ENCODE data around the gene FBXW12. TPM values are rescaled to one million over a fixed set of nuclear protein-coding genes. Genes with fewer than 3 reads are reported as not detected.

FBXW12 gene
- total RNA-seq, 1 experiment from 2014 or later, result not detected

GRCh38 chr3:48404440-48405342 lies 32.7 kb downstream of the FBXW12 start:
- ChIA-PET CTCF (interaction anchor here (1.8 kb wide), 1 partner anchor 31 kb away, joined by 6 read pairs; no protein-coding TSS in a partner anchor), POLR2A (ENCODE audit: unreplicated experiment) (no interaction called here)
- no TSS peak for BruUV-seq (replicated peaks)
- intact Hi-C loops (cut with micrococcal nuclease), result no loop called here
- Histone ChIP-seq H3F3A (ENCODE audit: low read length, unreplicated experiment) (no peaks in the 10 kb centered on the region), H3K27me3 (ENCODE audit: low read length) (no peaks in the 10 kb centered on the region), H3K27ac (ENCODE audit: low read length) (no peak overlapping the region), H3K79me2 (ENCODE audit: low read length) (no peaks in the 10 kb centered on the region), H3K4me3 (ENCODE audit: low read length) (no peak overlapping the region), H3K9ac (ENCODE audit: low read length) (no peak overlapping the region), H3K4me2 (ENCODE audit: low read length) (no peak overlapping the region), H3K9me2 (replicated peaks; ENCODE audit: low read length) (no peaks in the 10 kb centered on the region), H3K4me1 (ENCODE audit: insufficient read depth, low read length) (peaks cover 11% of the 10 kb centered on the region; the same call in 1 of the 2 replicates), H3K9me3 (ENCODE audit: low read length) (no peaks in the 10 kb centered on the region), H4K20me1 (ENCODE audit: low read length) (no peaks in the 10 kb centered on the region), H2AFZ (ENCODE audit: low read length) (no peak overlapping the region), H3K36me3 (ENCODE audit: low read depth, low read length) (no peaks in the 10 kb centered on the region)
- ATAC-seq (no peak), DNase-seq (no peak)
- TF ChIP-seq CTCF (conservative IDR thresholded peaks at IDR 0.05; ENCODE audit: low read depth, low read length) (no peak), EZH2 (IDR thresholded peaks at IDR 0.05; ENCODE audit: low read length, unreplicated experiment) (no peak), EZH2phosphoT487 (IDR thresholded peaks at IDR 0.05; ENCODE audit: borderline replicate concordance, low read length) (no peak)

GRCh38 chr3:48405343-48405881 lies 33.4 kb downstream of the FBXW12 start:
- CTCF ChIA-PET, result no interaction called here
- Histone ChIP-seq H3K79me2 (ENCODE audit: low read length) (no peaks in the 10 kb centered on the region), H3K36me3 (ENCODE audit: low read depth, low read length) (no peaks in the 10 kb centered on the region), H3K9me2 (replicated peaks; ENCODE audit: low read length) (no peaks in the 10 kb centered on the region), H3K4me2 (ENCODE audit: low read length) (no peak overlapping the region), H3K4me1 (ENCODE audit: insufficient read depth, low read length) (peaks cover 11% of the 10 kb centered on the region; the same call in 1 of the 2 replicates), H4K20me1 (ENCODE audit: low read length) (no peaks in the 10 kb centered on the region), H2AFZ (ENCODE audit: low read length) (no peak overlapping the region), H3K9ac (ENCODE audit: low read length) (no peak overlapping the region), H3K27me3 (ENCODE audit: low read length) (no peaks in the 10 kb centered on the region), H3K4me3 (ENCODE audit: low read length) (no peak overlapping the region), H3K27ac (ENCODE audit: low read length) (no peak overlapping the region), H3F3A (ENCODE audit: low read length, unreplicated experiment) (no peaks in the 10 kb centered on the region), H3K9me3 (ENCODE audit: low read length) (no peaks in the 10 kb centered on the region)
- DNase-seq, result no peak
- intact Hi-C loops (cut with micrococcal nuclease), result no loop called here
- TF ChIP-seq CTCF (conservative IDR thresholded peaks at IDR 0.05; ENCODE audit: low read depth, low read length) (no peak), EZH2phosphoT487 (IDR thresholded peaks at IDR 0.05; ENCODE audit: borderline replicate concordance, low read length) (no peak), EZH2 (IDR thresholded peaks at IDR 0.05; ENCODE audit: low read length, unreplicated experiment) (no peak)
- no TSS peak for BruUV-seq (replicated peaks)
- no peak for ATAC-seq
- POLR2A ChIA-PET (ENCODE audit: unreplicated experiment), result no interaction called here

GRCh38 chr3:48405971-48406370 lies 34.0 kb downstream of the FBXW12 start:
- no peaks in the 10 kb centered on the region for H4K20me1 ChIP-seq (ENCODE audit: low read length)
- POLR2A ChIA-PET (ENCODE audit: unreplicated experiment), result no interaction called here
- H3K27ac ChIP-seq (ENCODE audit: low read length), result no peak overlapping the region
- no peaks in the 10 kb centered on the region for H3K9me3 ChIP-seq (ENCODE audit: low read length)
- H3K9ac ChIP-seq (ENCODE audit: low read length), result no peak overlapping the region
- intact Hi-C loops (cut with micrococcal nuclease), result no loop called here
- no peak for DNase-seq
- no TSS peak for BruUV-seq (replicated peaks)
- no peak for ATAC-seq
- CTCF ChIA-PET, result no interaction called here
- no peaks in the 10 kb centered on the region for H3K36me3 ChIP-seq (ENCODE audit: low read depth, low read length)
- H3K27me3 ChIP-seq (ENCODE audit: low read length), result no peaks in the 10 kb centered on the region
- H2AFZ ChIP-seq (ENCODE audit: low read length), result no peak overlapping the region
- no peaks in the 10 kb centered on the region for H3F3A ChIP-seq (ENCODE audit: low read length, unreplicated experiment)
- no peaks in the 10 kb centered on the region for H3K9me2 ChIP-seq (replicated peaks; ENCODE audit: low read length)
- TF ChIP-seq CTCF (conservative IDR thresholded peaks at IDR 0.05; ENCODE audit: low read depth, low read length), result no peak
- TF ChIP-seq EZH2 (IDR thresholded peaks at IDR 0.05; ENCODE audit: low read length, unreplicated experiment), result no peak
- TF ChIP-seq EZH2phosphoT487 (IDR thresholded peaks at IDR 0.05; ENCODE audit: borderline replicate concordance, low read length), result no peak
- H3K4me1 ChIP-seq (ENCODE audit: insufficient read depth, low read length), result peaks cover 11% of the 10 kb centered on the region; the same call in 1 of the 2 replicates
- no peaks in the 10 kb centered on the region for H3K79me2 ChIP-seq (ENCODE audit: low read length)
- no peak overlapping the region for H3K4me3 ChIP-seq (ENCODE audit: low read length)
- no peak overlapping the region for H3K4me2 ChIP-seq (ENCODE audit: low read length)
